D721Med (cell line): ENCODE measurements around the gene IPO13.

Experiments
- DNase-seq: peaks from one replicate; pipeline ENCODE4 v3.0.0; 2011; ENCODE audit warnings: low spot score; ENCODE audit not compliant: insufficient read length
- FAIRE-seq: peaks from 2 replicates; lab custom pipeline; 2011; peaks lifted over from hg19 to GRCh38; lab: Jason Lieb, UNC
- CTCF ChIP-seq: IDR thresholded peaks from 2 replicates; pipeline ENCODE4 v1.5.1; 2012; ENCODE audit warnings: mild to moderate bottlenecking, control low read depth; ENCODE audit not compliant: insufficient read depth; ENCODE audit errors: missing control alignments

IPO13 gene

GRCh38 chr1:43913666-43914360 lies 32.9 kb upstream of the IPO13 start:
- DNase-seq, result no peak
- TF ChIP-seq CTCF, result no peak
- no peak for FAIRE-seq

- FAIRE-seq, result no peak
These were observed 31.9 kb upstream of the IPO13 start for GRCh38 chr1:43914576-43915525.

GRCh38 chr1:43919906-43920305 lies 26.8 kb upstream of the IPO13 start:
- no peak for DNase-seq
- TF ChIP-seq CTCF, result no peak
- FAIRE-seq, result no peak

More at GRCh38 chr1:43914576-43915525, 31.9 kb upstream of the IPO13 start:
- no peak for TF ChIP-seq CTCF
- no peak for DNase-seq

GRCh38 chr1:43921022-43921421 lies 25.7 kb upstream of the IPO13 start:
- FAIRE-seq, result no peak
- no peak for TF ChIP-seq CTCF

GRCh38 chr1:43924516-43924915 lies 22.2 kb upstream of the IPO13 start:
- FAIRE-seq (no peak), DNase-seq (no peak)
- no peak for TF ChIP-seq CTCF

More at GRCh38 chr1:43921022-43921421, 25.7 kb upstream of the IPO13 start:
- no peak for DNase-seq

GRCh38 chr1:43925846-43926245 lies 20.9 kb upstream of the IPO13 start:
- no peak for FAIRE-seq
- no peak for DNase-seq
- TF ChIP-seq CTCF, result no peak
